Kidney epithelial cell (primary cell): ENCODE data around the gene MGAT4D. TPM values are rescaled to one million over a fixed set of nuclear protein-coding genes. Genes with fewer than 3 reads are reported as not detected.
"Not testable (repeated sequence)": the region's sequence is repeated elsewhere in the genome, so short reads cannot be mapped to it uniquely, and the experiment has no call there.

Experiments used
- DNase-seq: peaks from one replicate; pipeline ENCODE4 v3.0.0-alpha.2; 2010; ENCODE audit warnings: low read depth
- H3K27me3 ChIP-seq: 2 replicates; pipeline ENCODE4 v1.6.0; 2011; ENCODE audit warnings: low read length; ENCODE audit not compliant: control insufficient read depth, insufficient read depth
- H3K36me3 ChIP-seq: 2 replicates; pipeline ENCODE4 v1.5.1; 2011; ENCODE audit warnings: low read length; ENCODE audit not compliant: control insufficient read depth, insufficient read depth
- H3K4me3 ChIP-seq: 2 replicates; pipeline ENCODE4 v1.5.1; 2011; ENCODE audit warnings: low read depth, mild to moderate bottlenecking, control low read depth, low read length
- CTCF ChIP-seq: IDR thresholded peaks from 2 replicates; pipeline ENCODE4 v1.5.1; 2011; ENCODE audit warnings: mild to moderate bottlenecking, moderate library complexity, low read length, control low read depth, inconsistent platforms; ENCODE audit not compliant: insufficient read depth, poor library complexity, severe bottlenecking
- total RNA-seq: library from RNA; depleted of rRNA; stranded (reverse); fragments of >200 nt; gene quantifications from 2 replicates; pipeline ENCODE4 v1.2.3, GENCODE V29; 2015

The MGAT4D gene
- total RNA-seq, 1 donor from 2014 or later, result not detected

- Histone ChIP-seq H3K36me3 (no peaks in the 10 kb centered on the region), H3K4me3 (no peak overlapping the region), H3K27me3 (no peaks in the 10 kb centered on the region)
- no peak for DNase-seq
- TF ChIP-seq CTCF, result no peak
Measured at GRCh38 chr4:140450352-140450751, 47.7 kb downstream of the MGAT4D start.

GRCh38 chr4:140448830-140449229 is 49.3 kb downstream of the MGAT4D start:
- no peaks in the 10 kb centered on the region for H3K36me3 ChIP-seq
- TF ChIP-seq CTCF, result no peak
- no peaks in the 10 kb centered on the region for H3K27me3 ChIP-seq
- no peak overlapping the region for H3K4me3 ChIP-seq
- DNase-seq, result no peak

- H3K27me3 ChIP-seq, result no peaks in the 10 kb centered on the region
Measured at GRCh38 chr4:140448162-140448561, 49.9 kb downstream of the MGAT4D start.

GRCh38 chr4:140444347-140444746 is 53.7 kb downstream of the MGAT4D start:
- H3K36me3 ChIP-seq, DNase-seq, H3K4me3 ChIP-seq, H3K27me3 ChIP-seq: not testable (repeated sequence)

More at GRCh38 chr4:140448162-140448561, 49.9 kb downstream of the MGAT4D start:
- H3K36me3 ChIP-seq, result no peaks in the 10 kb centered on the region
- no peak for DNase-seq
- TF ChIP-seq CTCF, result no peak
- H3K4me3 ChIP-seq, result no peak overlapping the region

GRCh38 chr4:140439644-140440142 is 58.4 kb downstream of the MGAT4D start:
- no peaks in the 10 kb centered on the region for H3K27me3 ChIP-seq
- TF ChIP-seq CTCF, result no peak

GRCh38 chr4:140427919-140428471 is 70.1 kb downstream of the MGAT4D start:
- no peaks in the 10 kb centered on the region for H3K27me3 ChIP-seq

More at GRCh38 chr4:140439644-140440142, 58.4 kb downstream of the MGAT4D start:
- no peak overlapping the region for H3K4me3 ChIP-seq
- H3K36me3 ChIP-seq, result no peaks in the 10 kb centered on the region
- DNase-seq, result no peak

More at GRCh38 chr4:140427919-140428471, 70.1 kb downstream of the MGAT4D start:
- no peak for DNase-seq
- Histone ChIP-seq H3K36me3 (no peaks in the 10 kb centered on the region), H3K4me3 (peak overlapping the region; percentile 73)
- TF ChIP-seq CTCF, result no peak
